VCaP (cell line): ENCODE measurements around the gene INPP5J.
"Not testable (repeated sequence)": the region's sequence is repeated elsewhere in the genome, so short reads cannot be mapped to it uniquely, and the experiment has no call there.

ENCODE experiments used
- H3K27ac ChIP-seq: fragments of 450-650 bp; 2 replicates; pipeline ENCODE4 v1.5.1; 2017
- TF ChIP-seq, protein P1 (sequence below): fragments of 450-650 bp; conservative IDR thresholded peaks from 2 replicates; pipeline ENCODE4 v1.5.1; 2017; ENCODE audit warnings: mild to moderate bottlenecking, moderate library complexity

INPP5J gene

DNA sequence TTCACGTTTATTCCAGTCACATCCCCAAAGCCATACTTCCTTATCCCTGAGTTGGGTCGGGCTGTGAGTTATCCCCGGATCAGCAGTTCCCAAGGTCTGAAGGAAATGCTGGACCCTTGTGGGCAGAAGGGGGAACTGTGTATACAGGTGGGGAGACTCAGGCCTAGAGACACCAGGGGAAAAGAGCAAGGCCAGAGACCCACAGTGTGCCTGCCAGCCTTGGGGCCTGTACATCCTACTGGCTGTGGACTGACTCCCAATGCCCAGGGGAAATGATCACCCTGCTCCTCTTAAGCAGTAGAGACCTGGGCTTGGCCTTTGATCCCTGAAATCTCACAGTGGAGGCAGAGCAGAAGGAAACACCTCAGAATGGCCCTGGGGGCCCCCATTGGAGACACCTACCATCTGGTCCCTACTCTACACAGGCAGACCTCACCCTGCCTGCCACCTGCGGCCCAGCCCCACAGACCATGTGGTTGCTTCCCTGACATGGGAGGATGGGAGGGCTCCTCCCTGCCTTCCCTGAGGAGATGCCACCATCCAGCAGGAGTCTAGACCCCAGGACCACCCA lies 16.7 kb upstream of the INPP5J start:
- no peak overlapping the region for H3K27ac ChIP-seq
- TF ChIP-seq, protein P1, sequence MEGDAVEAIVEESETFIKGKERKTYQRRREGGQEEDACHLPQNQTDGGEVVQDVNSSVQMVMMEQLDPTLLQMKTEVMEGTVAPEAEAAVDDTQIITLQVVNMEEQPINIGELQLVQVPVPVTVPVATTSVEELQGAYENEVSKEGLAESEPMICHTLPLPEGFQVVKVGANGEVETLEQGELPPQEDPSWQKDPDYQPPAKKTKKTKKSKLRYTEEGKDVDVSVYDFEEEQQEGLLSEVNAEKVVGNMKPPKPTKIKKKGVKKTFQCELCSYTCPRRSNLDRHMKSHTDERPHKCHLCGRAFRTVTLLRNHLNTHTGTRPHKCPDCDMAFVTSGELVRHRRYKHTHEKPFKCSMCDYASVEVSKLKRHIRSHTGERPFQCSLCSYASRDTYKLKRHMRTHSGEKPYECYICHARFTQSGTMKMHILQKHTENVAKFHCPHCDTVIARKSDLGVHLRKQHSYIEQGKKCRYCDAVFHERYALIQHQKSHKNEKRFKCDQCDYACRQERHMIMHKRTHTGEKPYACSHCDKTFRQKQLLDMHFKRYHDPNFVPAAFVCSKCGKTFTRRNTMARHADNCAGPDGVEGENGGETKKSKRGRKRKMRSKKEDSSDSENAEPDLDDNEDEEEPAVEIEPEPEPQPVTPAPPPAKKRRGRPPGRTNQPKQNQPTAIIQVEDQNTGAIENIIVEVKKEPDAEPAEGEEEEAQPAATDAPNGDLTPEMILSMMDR = no peak

DNA sequence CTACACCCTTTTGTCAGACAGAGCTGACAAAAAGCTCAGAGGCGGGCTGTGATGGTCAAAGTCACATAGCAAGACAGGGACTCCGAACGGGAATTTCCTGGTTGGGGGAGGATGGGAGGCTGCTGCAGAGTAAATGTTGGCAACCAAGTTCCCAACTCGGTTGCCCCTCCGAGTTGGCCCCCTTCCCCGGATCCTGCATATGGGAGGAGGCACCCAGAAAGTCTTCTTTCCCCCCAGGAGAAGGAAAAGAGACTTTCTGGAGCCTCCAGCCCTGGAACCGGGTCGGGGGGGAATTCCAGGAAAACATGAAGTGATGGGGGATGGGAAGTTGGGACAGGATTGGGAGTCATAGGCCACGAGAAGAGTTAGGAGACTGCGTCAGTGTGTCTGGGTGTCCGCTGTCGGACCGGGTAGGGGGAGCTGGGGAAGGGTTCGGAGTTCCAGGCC lies 16.0 kb upstream of the INPP5J start:
- no peak overlapping the region for H3K27ac ChIP-seq
- TF ChIP-seq, protein P1 = no peak

DNA sequence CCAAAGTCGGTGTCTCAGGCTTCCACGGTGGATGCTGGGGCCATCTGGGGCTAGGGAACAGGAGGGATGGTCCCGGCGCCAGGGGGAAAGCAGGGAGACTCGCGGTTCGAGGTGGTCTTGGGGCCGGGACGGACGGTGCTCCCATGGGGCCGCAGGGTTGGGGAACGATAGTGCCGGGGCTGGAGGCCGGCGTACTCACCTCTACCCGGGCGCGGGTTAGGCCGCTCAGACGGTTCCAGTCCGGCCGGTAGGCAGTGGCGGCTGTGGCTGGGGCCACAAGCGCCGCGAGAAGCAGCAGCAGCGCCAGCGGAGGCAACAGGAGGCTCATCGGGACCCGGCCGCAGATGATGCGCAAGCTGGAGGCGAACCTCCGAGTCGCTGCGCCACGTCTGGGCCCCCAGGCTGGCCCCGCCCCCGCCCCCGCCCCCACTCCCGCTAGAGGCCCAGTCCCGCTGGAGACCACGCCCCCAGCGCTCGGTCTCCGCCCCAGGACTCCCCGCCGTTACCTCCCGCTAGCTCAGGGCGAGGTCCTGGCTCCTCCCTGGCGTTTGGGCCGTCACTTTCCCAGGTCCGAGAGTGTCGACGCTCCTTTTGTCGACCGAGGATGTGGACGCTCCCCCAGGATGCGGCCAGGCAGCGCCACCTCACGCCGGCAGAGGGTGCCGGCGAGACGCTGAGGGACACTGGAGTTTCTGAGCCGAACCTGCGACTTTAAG lies 15.4 kb upstream of the INPP5J start, which contains the start of gene SELENOM:
Gene SELENOM, minus strand, starts transcription at position 391 of the 716 bp plus-strand sequence. Its CDS starts 63 bp downstream, at position 328.
- TF ChIP-seq, protein P1 = peak; percentile 94
- peak within 1 kb of the TSS; percentile 61; the same call in 1 of the 2 replicates for H3K27ac ChIP-seq

DNA sequence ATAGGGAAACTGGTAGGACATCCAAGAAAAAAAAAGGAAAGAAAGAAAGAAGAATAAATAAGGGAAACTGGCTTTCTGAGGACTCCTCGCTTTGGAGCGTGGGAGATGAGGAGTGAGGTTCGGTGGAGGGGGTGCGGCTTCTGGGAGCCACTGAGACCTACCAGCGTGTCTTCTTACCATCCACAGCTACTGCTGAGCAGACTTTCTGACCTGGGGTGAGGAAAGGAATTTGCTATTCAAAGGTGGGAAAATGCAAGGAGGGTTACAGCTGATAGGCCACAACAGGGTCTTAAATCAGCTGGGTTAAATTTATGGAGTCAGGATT lies 14.9 kb upstream of the INPP5J start:
- TF ChIP-seq, protein P1 = peak; percentile 52
- H3K27ac ChIP-seq = peak overlapping the region; percentile 61; the same call in 1 of the 2 replicates

DNA sequence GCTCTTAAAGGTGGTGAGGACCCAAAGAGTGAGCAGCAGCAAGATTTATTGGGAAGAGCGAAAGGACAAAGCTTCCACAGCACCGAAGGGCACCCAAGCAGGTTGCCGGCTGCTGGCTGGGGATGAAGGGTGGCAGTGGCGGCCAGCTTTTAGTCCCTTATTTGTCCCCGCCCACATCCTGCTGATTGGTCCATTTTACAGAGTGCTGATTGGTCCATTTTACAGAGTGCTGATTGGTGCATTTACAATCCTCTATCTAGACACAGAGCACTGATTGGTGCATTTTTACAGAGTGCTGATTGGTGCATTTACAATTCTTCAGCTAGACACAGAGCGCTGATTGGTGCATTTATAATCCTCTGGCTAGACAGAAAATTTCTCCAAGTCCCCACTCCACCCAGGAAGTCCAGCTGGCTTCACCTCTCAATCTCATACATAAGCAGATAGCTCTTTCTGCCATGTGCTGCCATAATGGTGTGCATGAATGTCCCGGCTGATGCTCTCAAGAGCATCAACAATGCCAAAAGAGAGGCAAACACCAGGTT lies 10.1 kb upstream of the INPP5J start:
- not testable (repeated sequence) for H3K27ac ChIP-seq

DNA sequence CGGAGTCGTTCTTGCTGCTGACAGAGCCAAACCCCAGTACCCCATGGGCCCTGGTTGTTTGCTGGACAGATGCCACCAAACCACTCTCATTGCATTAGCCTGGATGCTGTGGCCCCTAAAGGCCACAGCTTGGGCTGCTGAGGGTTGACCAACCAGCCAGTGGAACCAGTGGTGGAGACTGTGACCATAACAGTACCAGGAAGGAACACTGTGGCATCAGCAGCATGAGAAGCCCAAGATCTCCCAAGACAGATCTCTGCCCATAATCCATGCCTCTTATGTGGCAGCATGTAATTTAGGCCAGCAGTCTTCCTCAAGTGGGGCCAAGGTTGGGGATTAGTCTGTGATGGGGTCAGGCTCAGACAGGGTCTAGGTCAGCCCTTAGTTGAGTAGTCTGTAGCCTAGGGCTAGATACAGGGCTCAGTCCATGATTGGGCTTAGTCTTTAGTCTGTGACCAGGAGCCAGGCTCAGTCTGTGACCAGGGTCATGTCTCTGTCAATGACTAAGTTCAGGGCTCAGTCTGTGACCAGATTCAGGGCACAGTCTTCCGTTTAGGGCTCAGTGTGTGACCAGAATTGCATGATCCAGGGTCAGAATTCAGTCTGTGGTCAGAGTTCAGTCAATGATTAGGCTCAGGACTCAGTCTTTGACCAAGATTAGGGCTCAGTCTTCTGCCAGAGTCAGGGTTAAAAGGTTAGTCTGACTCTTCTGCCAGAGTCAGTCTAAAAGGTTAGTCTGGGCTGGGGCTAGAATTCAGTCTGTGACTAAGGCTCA lies 4.5 kb upstream of the INPP5J start:
- TF ChIP-seq, protein P1 = no peak
- no peak overlapping the region for H3K27ac ChIP-seq

DNA sequence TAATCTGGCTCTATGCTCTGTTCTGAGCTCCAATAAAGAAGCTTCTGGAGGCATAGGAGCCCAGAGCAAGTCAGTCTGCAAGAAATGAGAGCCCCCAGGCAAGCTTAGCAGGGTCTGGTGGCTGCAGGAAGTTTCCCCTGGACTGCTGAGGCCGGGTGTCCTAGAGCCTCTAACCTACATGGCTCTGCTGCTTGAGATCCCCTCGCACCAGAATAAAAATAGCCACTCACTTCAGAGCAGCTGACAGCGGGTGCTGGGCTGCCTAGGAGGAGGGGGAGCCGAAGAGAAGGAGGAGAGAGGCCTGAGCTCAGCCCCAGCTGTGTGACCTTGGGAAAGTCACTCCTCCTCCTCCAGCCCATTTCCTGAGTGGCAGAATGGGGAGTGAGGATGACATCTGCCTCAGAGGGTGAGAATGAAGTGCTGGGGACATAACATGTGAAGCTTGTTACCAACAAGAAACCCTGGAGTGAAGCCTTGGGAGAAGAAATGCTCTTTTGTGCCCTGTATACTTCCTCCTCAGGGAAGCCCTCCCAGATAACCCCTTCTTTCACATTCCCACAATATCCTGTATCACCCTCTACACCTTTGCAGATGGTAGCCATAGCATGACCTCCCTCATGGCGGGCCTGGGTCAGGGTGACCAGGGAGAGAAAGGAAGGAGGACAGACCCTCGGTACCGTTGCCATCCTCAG lies 3.6 kb upstream of the INPP5J start:
- no peak overlapping the region for H3K27ac ChIP-seq
- TF ChIP-seq, protein P1 = no peak
